Measurements from ENCODE around the gene FAAP20. TPM values are rescaled to one million over a fixed set of nuclear protein-coding genes. Genes with fewer than 3 reads are reported as not detected.

FAAP20 gene
- total and polyA plus RNA-seq, 2 experiments from 2014 or later = 34.5 to 122 TPM

GRCh38 chr1:2233997-2234761 is 39.6 kb upstream of the FAAP20 start:
- H3K27ac ChIP-seq = peak overlapping the region; percentile 96
- H3K36me3 ChIP-seq (ENCODE audit: low read depth) = no peaks in the 10 kb centered on the region
- peak overlapping the region; percentile 97 for H3K9ac ChIP-seq
- no peaks in the 10 kb centered on the region for H3K9me3 ChIP-seq (ENCODE audit: low read depth)
- H3K27me3 ChIP-seq (replicated peaks; ENCODE audit: insufficient read depth) = no peaks in the 10 kb centered on the region
- peaks cover 99% of the 10 kb centered on the region for H3K79me2 ChIP-seq (ENCODE audit: insufficient read depth)
- H3K4me2 ChIP-seq (ENCODE audit: unreplicated experiment) = peak overlapping the region; percentile 93
- WGBS, 2 experiments (ENCODE audit: low coverage in 1 of 2, low lambda C conversion rate in 2 of 2, missing lambda C conversion rate in 2 of 2) = 4 to 5% methylated on average over 27 of the region's 27 CpGs
- H3K9me2 ChIP-seq (ENCODE audit: insufficient read depth) = no peaks in the 10 kb centered on the region
- peaks cover 49% of the 10 kb centered on the region for H3K4me1 ChIP-seq (ENCODE audit: insufficient read depth)
- peak overlapping the region; percentile 90 for H3K4me3 ChIP-seq
- in situ Hi-C loops (cut with MboI) = no loop called here
- no peak overlapping the region for H2AFZ ChIP-seq
- TF ChIP-seq EZH2 (IDR thresholded peaks at IDR 0.05; ENCODE audit: insufficient read depth, poor library complexity, severe bottlenecking) = no peak
- no peak for TF ChIP-seq EZH2phosphoT487 (IDR thresholded peaks at IDR 0.05; ENCODE audit: insufficient read depth, low read depth)
- peaks cover 10% of the 10 kb centered on the region; the same call in 1 of the 2 replicates for H4K20me1 ChIP-seq (ENCODE audit: insufficient read depth)
- peaks cover 31% of the 10 kb centered on the region for H3F3A ChIP-seq (ENCODE audit: insufficient read depth)
- peak; percentile 98 for DNase-seq

- Histone ChIP-seq H3K4me2 (ENCODE audit: unreplicated experiment) (peak overlapping the region; percentile 93), H3K27me3 (replicated peaks; ENCODE audit: insufficient read depth) (no peaks in the 10 kb centered on the region), H3K36me3 (ENCODE audit: low read depth) (no peaks in the 10 kb centered on the region), H3K79me2 (ENCODE audit: insufficient read depth) (peaks cover 96% of the 10 kb centered on the region), H3K9me3 (ENCODE audit: low read depth) (no peaks in the 10 kb centered on the region), H3K4me1 (ENCODE audit: insufficient read depth) (peaks cover 49% of the 10 kb centered on the region), H3F3A (ENCODE audit: insufficient read depth) (peaks cover 26% of the 10 kb centered on the region), H4K20me1 (ENCODE audit: insufficient read depth) (peaks cover 8% of the 10 kb centered on the region; the same call in 1 of the 2 replicates), H3K27ac (peak overlapping the region; percentile 96), H3K9me2 (ENCODE audit: insufficient read depth) (no peaks in the 10 kb centered on the region), H2AFZ (no peak overlapping the region), H3K4me3 (peak overlapping the region; percentile 90), H3K9ac (peak overlapping the region; percentile 97)
- 34 to 38% methylated on average over 12 of the region's 12 CpGs for WGBS, 2 experiments (ENCODE audit: low coverage in 1 of 2, low lambda C conversion rate in 2 of 2, missing lambda C conversion rate in 2 of 2)
- peak; percentile 53 for DNase-seq
- TF ChIP-seq EZH2phosphoT487 (IDR thresholded peaks at IDR 0.05; ENCODE audit: insufficient read depth, low read depth) (no peak), EZH2 (IDR thresholded peaks at IDR 0.05; ENCODE audit: insufficient read depth, poor library complexity, severe bottlenecking) (no peak)
- in situ Hi-C loops (cut with MboI) = no loop called here
Observed at GRCh38 chr1:2233468-2233867, 38.9 kb upstream of the FAAP20 start.

GRCh38 chr1:2232916-2233438 is 38.4 kb upstream of the FAAP20 start:
- H3K36me3 ChIP-seq (ENCODE audit: low read depth) = no peaks in the 10 kb centered on the region
- in situ Hi-C loops (cut with MboI) = no loop called here
- no peaks in the 10 kb centered on the region for H3K27me3 ChIP-seq (replicated peaks; ENCODE audit: insufficient read depth)
- H3K4me2 ChIP-seq (ENCODE audit: unreplicated experiment) = peak overlapping the region; percentile 93
- H3K9me2 ChIP-seq (ENCODE audit: insufficient read depth) = no peaks in the 10 kb centered on the region
- peaks cover 26% of the 10 kb centered on the region for H3F3A ChIP-seq (ENCODE audit: insufficient read depth)
- TF ChIP-seq EZH2 (IDR thresholded peaks at IDR 0.05; ENCODE audit: insufficient read depth, poor library complexity, severe bottlenecking) = no peak
- TF ChIP-seq EZH2phosphoT487 (IDR thresholded peaks at IDR 0.05; ENCODE audit: insufficient read depth, low read depth) = no peak
- peak overlapping the region; percentile 90 for H3K4me3 ChIP-seq
- H3K79me2 ChIP-seq (ENCODE audit: insufficient read depth) = peaks cover 91% of the 10 kb centered on the region
- WGBS, 2 experiments (ENCODE audit: low coverage in 1 of 2, low lambda C conversion rate in 2 of 2, missing lambda C conversion rate in 2 of 2) = 17 to 31% methylated on average over 19 to 23 of the region's 23 CpGs
- DNase-seq = peak; percentile 47
- peak overlapping the region; percentile 96 for H3K27ac ChIP-seq
- H3K4me1 ChIP-seq (ENCODE audit: insufficient read depth) = peaks cover 48% of the 10 kb centered on the region
- no peaks in the 10 kb centered on the region for H3K9me3 ChIP-seq (ENCODE audit: low read depth)
- peak overlapping the region; percentile 97 for H3K9ac ChIP-seq
- H2AFZ ChIP-seq = no peak overlapping the region
- H4K20me1 ChIP-seq (ENCODE audit: insufficient read depth) = peaks cover 8% of the 10 kb centered on the region; the same call in 1 of the 2 replicates

GRCh38 chr1:2232255-2232915 is 37.8 kb upstream of the FAAP20 start:
- Histone ChIP-seq H2AFZ (no peak overlapping the region), H3K27ac (peak overlapping the region; percentile 96), H3K27me3 (replicated peaks; ENCODE audit: insufficient read depth) (no peaks in the 10 kb centered on the region), H3K4me1 (ENCODE audit: insufficient read depth) (peaks cover 42% of the 10 kb centered on the region), H3K9me3 (ENCODE audit: low read depth) (no peaks in the 10 kb centered on the region), H3K9ac (peak overlapping the region; percentile 97), H3K36me3 (ENCODE audit: low read depth) (no peaks in the 10 kb centered on the region), H3K4me2 (ENCODE audit: unreplicated experiment) (peak overlapping the region; percentile 93), H3F3A (ENCODE audit: insufficient read depth) (peaks cover 26% of the 10 kb centered on the region), H3K4me3 (peak overlapping the region; percentile 90), H3K79me2 (ENCODE audit: insufficient read depth) (peaks cover 85% of the 10 kb centered on the region), H4K20me1 (ENCODE audit: insufficient read depth) (peaks cover 8% of the 10 kb centered on the region; the same call in 1 of the 2 replicates), H3K9me2 (ENCODE audit: insufficient read depth) (no peaks in the 10 kb centered on the region)
- TF ChIP-seq EZH2 (IDR thresholded peaks at IDR 0.05; ENCODE audit: insufficient read depth, poor library complexity, severe bottlenecking) = no peak
- no peak for TF ChIP-seq EZH2phosphoT487 (IDR thresholded peaks at IDR 0.05; ENCODE audit: insufficient read depth, low read depth)
- 2 to 4% methylated on average over 16 to 17 of the region's 17 CpGs for WGBS, 2 experiments (ENCODE audit: low coverage in 1 of 2, low lambda C conversion rate in 2 of 2, missing lambda C conversion rate in 2 of 2)
- peak; percentile 51 for DNase-seq
- in situ Hi-C loops (cut with MboI) = no loop called here
